CD14-positive monocyte (primary cell): ENCODE data around the gene ATP13A3. TPM values are rescaled to one million over a fixed set of nuclear protein-coding genes. Genes with fewer than 3 reads are reported as not detected.

Experiments used
- DNase-seq, 3 donors: peaks; one replicate each; pipeline ENCODE4 v3.0.0-alpha.2; 2011 to 2022
- H2AFZ ChIP-seq: 2 replicates; pipeline ENCODE4 v1.6.0; 2012; ENCODE audit warnings: mild to moderate bottlenecking, low read depth, low read length, inconsistent platforms; ENCODE audit not compliant: insufficient read depth, poor library complexity, severe bottlenecking
- H3K27ac ChIP-seq, 2 donors: 1 replicate in 1 of 2; 2 replicates in 1 of 2; pipeline ENCODE4 v1.5.1; 2012 to 2013; ENCODE audit warnings: low read length in 2 of 2, control low read depth in 1 of 2, inconsistent platforms in 1 of 2, low read depth in 1 of 2, mild to moderate bottlenecking in 1 of 2
- H3K27me3 ChIP-seq, 2 donors: one replicate each; pipeline versions ENCODE4 v1.6.0 to v1.6.1; 2011 to 2013; ENCODE audit warnings: low read length in 2 of 2; ENCODE audit not compliant: control insufficient read depth in 2 of 2, insufficient read depth in 2 of 2
- H3K36me3 ChIP-seq, 2 donors: replicated peaks in 1 of 2; 1 replicate in 1 of 2; 2 replicates in 1 of 2; pipeline versions ENCODE4 v1.5.1 to v1.6.1; 2012 to 2013; ENCODE audit warnings: low read length in 2 of 2, control low read depth in 1 of 2, inconsistent platforms in 1 of 2, mild to moderate bottlenecking in 1 of 2; ENCODE audit not compliant: insufficient read depth in 2 of 2, control insufficient read depth in 1 of 2
- H3K4me1 ChIP-seq, 2 donors: 1 replicate in 1 of 2; 2 replicates in 1 of 2; pipeline versions ENCODE4 v1.5.1 to v1.6.1; 2012 to 2013; ENCODE audit warnings: low read length in 2 of 2, control low read depth in 1 of 2, inconsistent platforms in 1 of 2, mild to moderate bottlenecking in 1 of 2, moderate library complexity in 1 of 2; ENCODE audit not compliant: insufficient read depth in 2 of 2, control insufficient read depth in 1 of 2
- H3K4me2 ChIP-seq: replicated peaks from 2 replicates; pipeline ENCODE3; 2012; ENCODE audit warnings: low read length, moderate library complexity, mild to moderate bottlenecking; ENCODE audit not compliant: poor library complexity, severe bottlenecking; ENCODE audit errors: extremely low read depth
- H3K4me3 ChIP-seq, 3 experiments: fragments of 200-600 bp in 1 of 3; sonication (generic) in 1 of 3; replicated peaks in 1 of 3; 1 replicate in 2 of 3; 2 replicates in 1 of 3; pipeline ENCODE4 v1.5.1; 2011 to 2013; ENCODE audit warnings: low read length in 3 of 3, mild to moderate bottlenecking in 3 of 3, control low read depth in 2 of 3, low read depth in 2 of 3, inconsistent platforms in 1 of 3, moderate library complexity in 1 of 3
- H3K79me2 ChIP-seq: 2 replicates; pipeline ENCODE4 v1.6.0; 2012; ENCODE audit warnings: mild to moderate bottlenecking, control low read depth, inconsistent platforms, low read length, moderate library complexity; ENCODE audit not compliant: insufficient read depth
- H3K9ac ChIP-seq: 2 replicates; pipeline ENCODE4 v1.6.0; 2017; ENCODE audit warnings: low read length, mild to moderate bottlenecking; ENCODE audit not compliant: insufficient read depth, poor library complexity, severe bottlenecking
- H3K9me3 ChIP-seq, 2 donors: replicated peaks in 1 of 2; 1 replicate in 1 of 2; 2 replicates in 1 of 2; pipeline versions ENCODE4 v1.5.1 to v1.6.1; 2012 to 2013; ENCODE audit warnings: low read length in 2 of 2, control low read depth in 1 of 2; ENCODE audit not compliant: control insufficient read depth in 1 of 2, insufficient read depth in 1 of 2
- H4K20me1 ChIP-seq: 2 replicates; pipeline ENCODE4 v1.6.0; 2012; ENCODE audit warnings: mild to moderate bottlenecking, low read length, control low read depth, moderate library complexity; ENCODE audit not compliant: insufficient read depth
- H3K27ac Mint-ChIP-seq, 7 donors: one replicate each; pipeline ENCODE4 v1.8.0; 2020; ENCODE audit warnings: mild to moderate bottlenecking in 7 of 7, mixed read lengths in 7 of 7, moderate library complexity in 6 of 7, inconsistent platforms in 2 of 7
- H3K27me3 Mint-ChIP-seq, 3 donors: one replicate each; pipeline ENCODE4 v1.8.0; 2021 to 2022; ENCODE audit warnings: low read depth in 3 of 3, mild to moderate bottlenecking in 3 of 3, mixed read lengths in 3 of 3, moderate library complexity in 3 of 3, inconsistent platforms in 1 of 3
- H3K36me3 Mint-ChIP-seq, 2 donors: one replicate each; pipeline ENCODE4 v1.8.0; 2020; ENCODE audit warnings: mixed read lengths in 2 of 2, inconsistent platforms in 1 of 2, mild to moderate bottlenecking in 1 of 2
- H3K4me1 Mint-ChIP-seq: one replicate; pipeline ENCODE4 v1.8.0; 2020; ENCODE audit warnings: mild to moderate bottlenecking, mixed read lengths
- H3K4me3 Mint-ChIP-seq, 2 donors: one replicate each; pipeline ENCODE4 v1.8.0; 2020; ENCODE audit warnings: mild to moderate bottlenecking in 2 of 2, mixed read lengths in 2 of 2, moderate library complexity in 1 of 2
- H3K9me3 Mint-ChIP-seq, 7 donors: one replicate each; pipeline ENCODE4 v1.8.0; 2020 to 2022; ENCODE audit warnings: mixed read lengths in 7 of 7, mild to moderate bottlenecking in 6 of 7, moderate library complexity in 6 of 7, inconsistent platforms in 2 of 7
- CTCF ChIP-seq: fragments of 200-600 bp; IDR thresholded peaks from one replicate; pipeline ENCODE4 v1.8.0; 2022; ENCODE audit warnings: antibody characterized with exemption, mild to moderate bottlenecking
- WGBS: methylation state at CpG from one replicate; pipeline ENCODE4 v1.1.5; 2013; ENCODE audit warnings: missing lambda C conversion rate; ENCODE audit not compliant: insufficient coverage; 5-methylcytosine and 5-hydroxymethylcytosine counted together
- intact Hi-C, 2 donors: fragments of 100-400 bp; cut with micrococcal nuclease; formaldehyde crosslinking; loops; one replicate each; pipeline versions ENCODE4 v1.15.0 to v1.15.1; 2023
- polyA plus RNA-seq, 3 donors: library from polyadenylated mRNA; depleted of rRNA in 1 of 3; unstranded in 2 of 3; stranded (reverse) in 1 of 3; fragments of 300-500 nt in 2 of 3; fragments of >200 nt in 1 of 3; fragmentation: Illumina TruSeq in 2 of 3; gene quantifications; 1 replicate in 2 of 3; 2 replicates in 1 of 3; pipeline ENCODE4 v1.2.3, GENCODE V29; 2012 to 2021

Gene ATP13A3
- polyA plus RNA-seq, 3 donors: 4.7 to 19.5 (median 5.2) TPM

- Histone ChIP-seq H3K4me3 (no peak overlapping the region), H2AFZ (no peak overlapping the region), H3K9me3 (no peaks in the 10 kb centered on the region), H3K9ac (no peak overlapping the region), H4K20me1 (no peaks in the 10 kb centered on the region), H3K27ac (no peak overlapping the region), H3K27me3 (no peaks in the 10 kb centered on the region), H3K79me2 (no peaks in the 10 kb centered on the region), H3K4me1 (no peaks in the 10 kb centered on the region), H3K4me2 (no peak overlapping the region), H3K36me3 (peaks cover 79 to 99% of the 10 kb centered on the region in 2 donors)
- Mint-ChIP-seq H3K4me1 (no peaks in the 10 kb centered on the region), H3K36me3 (peaks cover 90 to 92% of the 10 kb centered on the region in 2 donors), H3K9me3 (no peaks in the 10 kb centered on the region), H3K27ac (peak overlapping the region in 2 of 7 donors; percentile 23 to 43), H3K4me3 (no peak overlapping the region), H3K27me3 (peaks cover 0 to 3% (median 0%) of the 10 kb centered on the region in 3 donors)
- no peak for DNase-seq
- WGBS: 100% methylated on average over 3 of the region's 6 CpGs
- intact Hi-C loops: no loop called here
- TF ChIP-seq CTCF: no peak
Observed at GRCh38 chr3:194439881-194440550, 46.8 kb downstream of the ATP13A3 start.

DNA sequence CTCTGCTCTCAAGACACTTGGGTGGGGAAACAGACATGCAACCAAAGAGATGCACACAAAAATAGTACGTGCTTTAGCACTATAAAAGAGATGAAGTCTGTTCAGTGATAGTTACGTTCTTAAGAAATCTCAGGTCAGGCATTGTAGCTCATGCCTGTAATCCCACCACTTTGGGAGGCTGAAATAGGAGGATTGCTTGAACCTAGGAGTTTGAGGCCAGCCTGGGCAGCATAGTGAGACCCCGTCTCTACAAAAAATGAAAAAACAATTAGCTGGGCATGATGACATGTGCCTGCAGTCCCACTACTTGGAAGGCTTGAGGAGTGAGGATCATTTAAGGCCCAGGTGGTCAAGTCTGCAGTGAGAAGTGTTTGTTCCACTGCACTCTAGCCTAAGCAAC lies 52.3 kb downstream of the ATP13A3 start:
- TF ChIP-seq CTCF: no peak
- Mint-ChIP-seq H3K4me3 (no peak overlapping the region), H3K27me3 (no peaks in the 10 kb centered on the region), H3K4me1 (no peaks in the 10 kb centered on the region), H3K9me3 (no peaks in the 10 kb centered on the region), H3K36me3 (peaks cover 86 to 90% of the 10 kb centered on the region in 2 donors), H3K27ac (peak overlapping the region in 1 of 7 donors; percentile 37)
- Histone ChIP-seq H3K4me3 (no peak overlapping the region), H3K79me2 (no peaks in the 10 kb centered on the region), H3K27ac (no peak overlapping the region), H3K27me3 (no peaks in the 10 kb centered on the region), H3K9me3 (no peaks in the 10 kb centered on the region), H3K36me3 (peaks cover 83 to 98% of the 10 kb centered on the region in 2 donors), H3K4me1 (no peaks in the 10 kb centered on the region), H4K20me1 (no peaks in the 10 kb centered on the region), H2AFZ (no peak overlapping the region), H3K9ac (no peak overlapping the region), H3K4me2 (no peak overlapping the region)
- DNase-seq: no peak
- WGBS: 100% methylated on average over 2 of the region's 3 CpGs
- intact Hi-C loops: no loop called here
